Activated naive CD8-positive, alpha-beta T cell treated with anti-CD3 and anti-CD28 coated beads, Interleukin-2, amount 10 ng/mL, durations not matched to agents 7 days and 5 days (primary cell): Measurements from ENCODE around the gene ZNF556. TPM values are rescaled to one million over a fixed set of nuclear protein-coding genes. Genes with fewer than 3 reads are reported as not detected.

Experiments used
- ATAC-seq: fragments of 150-1000 bp; cut with Tn5 transposase; one replicate; pipeline ENCODE4 v1.10.0; 2021; ENCODE audit warnings: low read depth, moderate library complexity
- POLR2A ChIA-PET: fragments of 350-600 bp; sonication (Branson Sonifier 250); formaldehyde crosslinking; loops from one replicate; lab custom pipeline; 2021; ENCODE audit warnings: antibody characterized with exemption; lab: Charles Lee
- DNase-seq: peaks from one replicate; pipeline ENCODE4 v3.0.0; 2021
- H3K27ac Mint-ChIP-seq: one replicate; pipeline ENCODE4 v1.8.0; 2022; ENCODE audit warnings: mild to moderate bottlenecking, mixed read lengths
- H3K27me3 Mint-ChIP-seq: one replicate; pipeline ENCODE4 v1.8.0; 2022; ENCODE audit warnings: mild to moderate bottlenecking, moderate library complexity, mixed read lengths
- H3K36me3 Mint-ChIP-seq: one replicate; pipeline ENCODE4 v1.8.0; 2021; ENCODE audit warnings: mild to moderate bottlenecking, mixed read lengths
- H3K4me1 Mint-ChIP-seq: one replicate; pipeline ENCODE4 v1.8.0; 2021; ENCODE audit warnings: mixed read lengths
- H3K4me3 Mint-ChIP-seq: one replicate; pipeline ENCODE4 v1.8.0; 2022; ENCODE audit warnings: mild to moderate bottlenecking, moderate library complexity, mixed read lengths
- H3K9me3 Mint-ChIP-seq: one replicate; pipeline ENCODE4 v1.8.0; 2021; ENCODE audit warnings: mixed read lengths
- total RNA-seq, 2 experiments: library from RNA; stranded (reverse); gene quantifications; one replicate each; pipeline ENCODE4 v1.2.3, GENCODE V29; 2021

ZNF556 gene
- total RNA-seq, 2 experiments from 2014 or later, result not detected

DNA sequence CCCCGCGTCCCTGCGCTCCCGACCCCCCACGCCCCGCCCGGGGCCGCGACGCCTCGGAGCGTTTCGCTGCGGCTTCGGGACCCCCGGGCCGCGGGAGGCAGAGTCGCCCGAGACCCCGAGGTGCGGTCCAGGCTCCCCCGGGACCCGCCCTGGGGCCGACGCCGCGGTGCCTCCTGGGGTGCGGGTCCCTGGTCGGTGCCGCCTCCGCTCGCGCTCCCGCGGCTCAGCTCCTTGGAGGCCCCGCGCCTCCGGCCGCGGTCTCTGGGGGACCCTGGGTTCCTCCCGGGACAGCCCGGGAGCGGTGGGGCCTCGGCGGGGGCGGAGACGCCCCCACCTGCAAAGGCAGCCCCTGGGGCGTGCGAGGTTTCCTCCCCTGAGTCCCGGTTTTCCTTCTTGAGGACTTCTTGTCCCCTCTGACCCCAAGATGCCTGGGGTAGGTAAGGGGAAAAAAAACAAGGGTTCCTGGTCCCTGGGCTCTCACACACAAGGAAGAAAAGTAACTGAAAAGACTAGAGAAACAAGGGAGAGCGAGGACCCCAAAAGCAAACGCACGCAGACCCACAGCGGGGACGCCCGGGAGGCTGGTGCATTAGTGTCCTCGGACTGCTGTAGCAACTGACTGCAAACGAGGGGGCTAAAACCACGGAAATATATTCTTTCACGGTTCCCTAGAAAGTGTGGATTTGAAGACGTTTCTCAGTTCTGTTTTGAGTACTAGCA, 25.1 kb upstream of the ZNF556 start:
- peaks cover 2% of the 10 kb centered on the region for H3K27me3 Mint-ChIP-seq
- H3K36me3 Mint-ChIP-seq, result peaks cover 17% of the 10 kb centered on the region
- POLR2A ChIA-PET, result interaction anchor here (0.5 to 1.8 kb wide), 5 partner anchors 21 to 1621 kb away, joined by 3 to 7 read pairs (median 3); partner anchors contain the start of genes GADD45B and THOP1
- no peak for DNase-seq
- H3K4me3 Mint-ChIP-seq, result peak overlapping the region; percentile 77
- peaks cover 5% of the 10 kb centered on the region for H3K4me1 Mint-ChIP-seq
- H3K9me3 Mint-ChIP-seq, result peaks cover 8% of the 10 kb centered on the region
- no peak overlapping the region for H3K27ac Mint-ChIP-seq
- no peak for ATAC-seq

GRCh38 chr19:2845107-2845506, 22.0 kb upstream of the ZNF556 start:
- POLR2A ChIA-PET, result no interaction called here
- no peak for ATAC-seq
- Mint-ChIP-seq H3K27ac (no peak overlapping the region), H3K4me3 (no peak overlapping the region), H3K9me3 (peaks cover 7% of the 10 kb centered on the region), H3K27me3 (peaks cover 2% of the 10 kb centered on the region), H3K36me3 (peaks cover 25% of the 10 kb centered on the region), H3K4me1 (peaks cover 7% of the 10 kb centered on the region)
- no peak for DNase-seq

DNA sequence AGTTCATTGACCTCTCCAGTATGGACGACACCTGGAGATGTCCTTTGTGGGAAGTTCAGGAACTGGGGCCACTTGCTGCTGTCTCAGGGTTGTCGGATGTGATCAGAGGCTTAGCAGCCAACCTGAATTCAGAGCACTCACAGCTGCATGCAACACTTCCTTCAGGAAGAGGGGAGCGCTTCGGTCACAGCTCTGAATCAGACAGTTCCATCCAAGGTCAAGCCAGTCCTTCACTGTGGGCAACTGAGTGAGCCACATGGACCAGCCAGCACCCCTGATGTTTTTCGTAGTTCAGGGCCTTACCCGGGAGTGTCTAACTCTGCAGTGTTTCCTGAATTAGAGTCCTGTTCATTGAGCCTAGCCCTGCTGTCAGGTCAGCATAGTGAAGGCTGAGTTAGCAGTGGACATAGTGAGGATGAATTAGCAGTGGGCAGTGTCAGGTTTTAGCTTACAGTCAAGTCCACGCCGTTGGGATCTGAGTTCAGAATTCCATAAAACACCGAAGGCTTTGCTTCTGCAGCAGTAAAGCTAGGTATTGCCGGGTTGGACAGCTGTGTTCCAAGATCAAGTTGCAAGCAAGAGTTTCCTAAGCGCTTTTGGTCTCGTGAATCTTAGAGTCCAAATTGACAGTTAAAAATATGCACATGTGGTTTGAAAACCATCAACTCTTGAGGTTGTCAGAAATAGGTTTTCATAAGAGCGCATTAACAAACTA, 20.8 kb upstream of the ZNF556 start:
- Mint-ChIP-seq H3K4me1 (peaks cover 10% of the 10 kb centered on the region), H3K36me3 (peaks cover 35% of the 10 kb centered on the region), H3K9me3 (peaks cover 15% of the 10 kb centered on the region), H3K4me3 (no peak overlapping the region), H3K27me3 (peaks cover 2% of the 10 kb centered on the region), H3K27ac (no peak overlapping the region)
- no peak for ATAC-seq
- POLR2A ChIA-PET, result no interaction called here
- DNase-seq, result no peak

DNA sequence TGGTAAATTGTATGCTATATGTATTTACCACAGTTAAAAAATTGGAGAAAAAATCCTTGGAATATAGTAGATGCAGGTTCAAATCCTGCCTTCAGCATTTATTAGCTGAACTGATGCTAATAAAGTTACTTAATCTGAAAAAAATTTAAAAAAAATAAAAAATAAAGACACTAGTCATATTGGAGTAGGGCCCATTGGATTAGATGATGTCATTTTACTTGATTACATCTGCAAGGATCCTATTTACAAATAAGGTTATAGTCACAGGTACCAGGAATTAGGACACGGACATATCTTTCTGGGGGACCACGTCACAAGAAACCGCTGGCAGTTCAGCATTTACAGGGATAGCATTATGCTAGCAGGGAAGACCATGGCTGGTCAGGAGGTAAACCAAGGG, 19.6 kb upstream of the ZNF556 start:
- DNase-seq (no peak), ATAC-seq (no peak)
- H3K27me3 Mint-ChIP-seq, result peaks cover under 1% of the 10 kb centered on the region
- H3K27ac Mint-ChIP-seq, result no peak overlapping the region
- peaks cover 5% of the 10 kb centered on the region for H3K4me1 Mint-ChIP-seq
- H3K9me3 Mint-ChIP-seq, result peaks cover 18% of the 10 kb centered on the region
- POLR2A ChIA-PET, result no interaction called here
- H3K4me3 Mint-ChIP-seq, result no peak overlapping the region
- peaks cover 44% of the 10 kb centered on the region for H3K36me3 Mint-ChIP-seq

DNA sequence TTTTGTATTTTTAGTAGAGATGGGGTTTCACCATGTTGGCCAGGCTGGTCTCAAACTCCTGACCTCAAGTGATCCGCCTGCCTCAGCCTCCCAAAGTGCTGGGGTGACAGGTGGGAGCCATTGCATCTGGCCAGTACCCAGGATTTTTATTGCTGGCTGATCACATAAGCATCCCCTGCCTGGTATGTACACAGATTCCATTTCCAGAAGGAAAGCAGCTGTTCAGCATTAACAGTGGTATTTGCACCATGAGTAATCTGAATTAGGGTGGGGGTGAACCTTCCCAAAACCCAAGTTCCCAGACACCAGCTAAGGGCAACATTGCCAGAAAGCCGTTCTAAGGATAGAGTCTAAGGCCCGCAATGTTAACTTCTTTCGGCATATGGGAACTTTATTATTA, 18.5 kb upstream of the ZNF556 start:
- POLR2A ChIA-PET, result no interaction called here
- peaks cover 28% of the 10 kb centered on the region for H3K9me3 Mint-ChIP-seq
- peaks cover 51% of the 10 kb centered on the region for H3K36me3 Mint-ChIP-seq
- DNase-seq (no peak), ATAC-seq (no peak)
- H3K4me3 Mint-ChIP-seq, result no peak overlapping the region
- H3K27ac Mint-ChIP-seq, result no peak overlapping the region
- no peaks in the 10 kb centered on the region for H3K27me3 Mint-ChIP-seq
- H3K4me1 Mint-ChIP-seq, result peaks cover 4% of the 10 kb centered on the region

- POLR2A ChIA-PET, result interaction anchor here (0.5 kb wide), 1 partner anchor 221 kb away, joined by 3 read pairs; no protein-coding TSS in a partner anchor
- no peaks in the 10 kb centered on the region for H3K27me3 Mint-ChIP-seq
- no peak overlapping the region for H3K27ac Mint-ChIP-seq
- DNase-seq, result no peak
- ATAC-seq, result no peak
- peaks cover 4% of the 10 kb centered on the region for H3K4me1 Mint-ChIP-seq
- no peak overlapping the region for H3K4me3 Mint-ChIP-seq
- peaks cover 60% of the 10 kb centered on the region for H3K36me3 Mint-ChIP-seq
- H3K9me3 Mint-ChIP-seq, result peaks cover 42% of the 10 kb centered on the region
Measured at GRCh38 chr19:2850256-2850925, 16.7 kb upstream of the ZNF556 start.

GRCh38 chr19:2852598-2852997, 14.5 kb upstream of the ZNF556 start:
- no peaks in the 10 kb centered on the region for H3K27me3 Mint-ChIP-seq
- no peak for ATAC-seq
- no peak for DNase-seq
- H3K4me1 Mint-ChIP-seq, result peaks cover 13% of the 10 kb centered on the region
- POLR2A ChIA-PET, result no interaction called here
- H3K4me3 Mint-ChIP-seq, result no peak overlapping the region
- no peak overlapping the region for H3K27ac Mint-ChIP-seq
- H3K9me3 Mint-ChIP-seq, result peaks cover 39% of the 10 kb centered on the region
- peaks cover 59% of the 10 kb centered on the region for H3K36me3 Mint-ChIP-seq

- Mint-ChIP-seq H3K9me3 (peaks cover 38% of the 10 kb centered on the region), H3K36me3 (peaks cover 59% of the 10 kb centered on the region), H3K4me1 (peaks cover 13% of the 10 kb centered on the region), H3K27me3 (no peaks in the 10 kb centered on the region), H3K4me3 (no peak overlapping the region), H3K27ac (no peak overlapping the region)
- ATAC-seq (no peak), DNase-seq (no peak)
- POLR2A ChIA-PET, result no interaction called here
Measured at GRCh38 chr19:2853015-2853606, 14.0 kb upstream of the ZNF556 start.

DNA sequence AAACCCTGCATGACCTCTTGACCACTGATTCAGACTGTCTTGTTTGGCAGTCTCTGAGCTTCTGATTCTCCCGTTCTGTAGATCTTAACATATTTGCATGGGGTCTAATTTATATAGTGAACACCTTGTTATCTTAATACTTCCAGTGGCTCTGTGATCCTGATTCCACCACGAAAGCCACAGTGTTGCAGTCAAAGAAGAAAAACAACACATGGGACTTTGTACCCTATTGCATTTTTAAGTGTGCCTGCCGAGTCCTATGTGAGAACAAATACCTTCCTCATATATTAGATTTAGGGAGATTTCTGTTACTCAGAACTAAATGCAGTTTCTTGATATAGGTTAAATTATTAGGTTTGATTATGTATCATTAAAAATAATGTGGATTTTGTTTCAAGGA, 12.3 kb upstream of the ZNF556 start:
- H3K27me3 Mint-ChIP-seq, result no peaks in the 10 kb centered on the region

DNA sequence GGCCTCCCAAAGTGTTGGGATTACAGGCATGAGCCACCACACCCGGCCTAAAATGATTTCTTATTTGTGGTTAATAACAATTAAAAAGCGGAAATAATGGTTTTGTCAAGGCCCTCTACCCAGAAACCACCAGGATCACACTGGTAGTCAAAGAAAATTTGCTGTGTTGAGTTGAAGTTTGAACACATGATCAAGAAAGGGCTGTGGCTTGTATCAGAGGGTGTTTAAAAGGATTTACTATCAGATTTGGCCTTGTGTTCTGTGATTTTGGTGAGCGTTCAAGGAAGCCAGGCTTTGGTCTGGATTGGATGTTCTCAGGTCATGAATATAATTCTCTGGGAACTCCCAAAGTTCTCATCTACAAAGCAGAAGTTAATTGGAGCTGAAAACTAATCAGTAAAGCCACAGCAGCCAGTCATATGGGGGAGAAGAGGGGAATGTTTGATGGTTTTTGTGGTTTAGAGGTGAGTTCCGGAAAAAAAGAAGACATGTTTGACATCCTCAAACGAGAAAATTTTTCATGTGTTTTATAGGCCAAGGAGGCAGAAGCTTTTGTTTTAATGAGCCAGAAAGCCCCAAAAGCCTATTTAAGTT, 10.6 kb upstream of the ZNF556 start:
- peaks cover 42% of the 10 kb centered on the region for H3K36me3 Mint-ChIP-seq
- H3K9me3 Mint-ChIP-seq, result peaks cover 36% of the 10 kb centered on the region
- ATAC-seq (peak; percentile 39), DNase-seq (no peak)
- peaks cover 9% of the 10 kb centered on the region for H3K4me1 Mint-ChIP-seq
- POLR2A ChIA-PET, result no interaction called here
- peak overlapping the region; percentile 29 for H3K4me3 Mint-ChIP-seq
- H3K27ac Mint-ChIP-seq, result peak overlapping the region; percentile 75
- H3K27me3 Mint-ChIP-seq, result no peaks in the 10 kb centered on the region

More for the DNA sequence above, 12.3 kb upstream of the ZNF556 start:
- Mint-ChIP-seq H3K4me3 (no peak overlapping the region), H3K4me1 (peaks cover 13% of the 10 kb centered on the region), H3K9me3 (peaks cover 44% of the 10 kb centered on the region), H3K36me3 (peaks cover 56% of the 10 kb centered on the region), H3K27ac (no peak overlapping the region)
- POLR2A ChIA-PET, result no interaction called here
- no peak for ATAC-seq
- DNase-seq, result no peak

DNA sequence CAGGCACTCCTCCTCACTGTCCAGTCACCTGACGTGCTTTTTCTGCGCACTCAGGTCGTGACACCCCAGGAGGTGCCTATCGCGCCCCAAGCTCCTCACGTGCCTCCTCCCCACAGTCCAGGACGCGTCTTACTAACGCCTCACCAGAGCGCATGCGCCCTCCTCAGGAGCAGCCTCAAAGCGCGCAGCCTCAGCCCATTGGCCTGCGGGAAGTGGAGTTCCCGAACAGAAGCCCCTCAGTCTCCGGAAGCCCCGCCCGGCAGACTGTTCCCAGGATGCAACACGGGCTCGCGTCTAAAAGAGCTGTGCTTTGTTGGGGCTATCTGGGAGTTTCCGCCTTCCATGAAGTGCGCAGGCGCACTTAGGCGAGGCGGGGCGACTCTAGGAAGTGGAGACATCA, 8.3 kb upstream of the ZNF556 start:
- Mint-ChIP-seq H3K36me3 (peaks cover 19% of the 10 kb centered on the region), H3K4me3 (no peak overlapping the region), H3K4me1 (peaks cover 9% of the 10 kb centered on the region), H3K27ac (no peak overlapping the region), H3K27me3 (no peaks in the 10 kb centered on the region), H3K9me3 (peaks cover 20% of the 10 kb centered on the region)
- ATAC-seq (no peak), DNase-seq (no peak)
- POLR2A ChIA-PET, result no interaction called here

- H3K36me3 Mint-ChIP-seq, result no peaks in the 10 kb centered on the region
- POLR2A ChIA-PET, result no interaction called here
- H3K4me1 Mint-ChIP-seq, result no peaks in the 10 kb centered on the region
- peaks cover 9% of the 10 kb centered on the region for H3K9me3 Mint-ChIP-seq
- no peak overlapping the region for H3K27ac Mint-ChIP-seq
- H3K4me3 Mint-ChIP-seq, result no peak overlapping the region
- ATAC-seq, result no peak
- H3K27me3 Mint-ChIP-seq, result peaks cover 2% of the 10 kb centered on the region
- DNase-seq, result no peak
Measured at GRCh38 chr19:2863816-2864215, 3.3 kb upstream of the ZNF556 start.
